Measurements from ENCODE around the gene HACD3.

GRCh38 chr15:65580287-65580686, 50.0 kb downstream of the HACD3 start:
- TF ChIP-seq CTCF (IDR thresholded peaks at IDR 0.05; ENCODE audit: low read depth, low read length) (no peak), EZH2phosphoT487 (IDR thresholded peaks at IDR 0.05; ENCODE audit: low read depth) (no peak)

All from OCI-LY3 (cell line).